HG03571 (cell line): ENCODE data around the gene RGS19.

Experiments
- ATAC-seq: cut with Tn5 transposase; IDR thresholded peaks from one replicate; pipeline ENCODE4 v1.9.1; 2021; ENCODE audit not compliant: unreplicated experiment

Gene RGS19

DNA sequence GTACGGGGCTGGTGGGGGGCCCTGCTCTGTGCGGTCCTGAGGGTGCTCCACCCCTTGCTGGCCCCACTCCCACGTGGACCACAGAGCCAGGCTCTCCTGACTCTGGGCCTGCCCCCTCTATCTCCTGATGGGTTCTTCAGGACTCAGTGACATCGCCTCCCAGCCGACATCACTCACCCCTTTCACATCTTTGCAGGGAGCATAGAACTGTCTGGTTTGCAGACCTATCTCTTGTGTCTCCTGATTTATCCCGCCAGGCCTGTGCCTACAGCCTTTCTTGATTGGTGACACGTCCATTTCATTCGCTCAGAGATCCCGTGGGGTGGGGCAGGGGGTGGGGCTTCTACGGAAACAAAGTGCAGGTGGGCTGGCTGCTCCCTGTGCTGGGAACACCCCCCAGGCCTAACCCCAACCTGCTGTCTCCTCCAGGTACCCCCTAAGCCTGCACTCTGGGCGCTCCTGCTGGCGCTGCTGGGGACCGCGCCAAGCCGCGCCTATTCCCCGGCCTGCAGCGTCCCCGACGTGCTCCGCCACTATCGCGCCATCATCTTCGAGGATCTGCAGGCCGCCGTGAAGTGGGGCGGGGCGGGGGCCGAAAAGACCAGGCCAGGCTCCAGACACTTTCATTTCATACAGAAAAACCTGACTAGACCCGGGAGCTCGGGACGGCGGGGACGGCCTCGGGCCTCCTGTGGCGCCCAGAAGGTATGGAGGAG lies 41.7 kb downstream of the RGS19 start:
- no peak for ATAC-seq

DNA sequence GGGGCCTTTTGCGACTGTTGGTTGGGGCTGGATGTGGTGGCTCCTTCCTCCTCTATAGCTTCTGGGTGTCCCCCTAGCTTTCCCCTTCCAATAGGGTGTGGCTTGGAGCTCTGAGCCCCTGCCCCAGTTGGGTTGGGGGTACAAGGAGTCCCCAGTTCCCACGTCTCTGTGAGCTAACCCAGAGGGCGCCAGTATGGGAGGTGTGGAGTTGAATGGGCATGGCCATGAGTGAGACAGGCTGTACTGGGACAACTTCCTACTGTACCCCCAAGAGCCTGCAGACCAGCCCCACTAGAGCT lies 42.2 kb downstream of the RGS19 start:
- no peak for ATAC-seq

GRCh38 chr20:64036346-64037198 lies 42.7 kb downstream of the RGS19 start:
- no peak for ATAC-seq

DNA sequence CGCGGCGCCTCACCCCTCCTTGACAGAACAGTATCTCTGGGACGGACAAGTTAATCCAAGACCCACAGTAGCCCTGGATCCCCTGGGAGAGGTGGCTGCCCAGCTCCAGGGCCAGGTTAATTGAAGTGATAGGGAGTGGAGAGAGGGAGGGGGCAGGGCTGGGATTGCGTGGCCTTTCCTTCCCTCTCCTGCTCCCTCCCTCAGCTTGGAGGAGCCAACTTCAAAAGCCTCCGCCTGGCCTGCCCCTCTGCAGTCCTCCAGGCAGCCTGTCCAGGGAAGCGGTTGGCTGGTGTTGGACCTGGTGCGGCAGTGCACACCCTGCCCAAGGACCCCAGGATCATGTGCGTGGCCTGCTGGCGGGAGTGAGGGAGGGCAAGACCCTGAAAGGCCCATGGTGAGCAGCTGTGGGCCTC lies 43.4 kb downstream of the RGS19 start, which contains the start of gene C20orf204:
C20orf204 (plus strand) TSS at position 250 of the 413 bp plus-strand sequence; CDS start at position 392, 142 bp downstream.
- no peak for ATAC-seq

GRCh38 chr20:64035066-64035932 lies 44.0 kb downstream of the RGS19 start:
- ATAC-seq, result no peak

GRCh38 chr20:64033981-64034493 lies 45.3 kb downstream of the RGS19 start:
- no peak for ATAC-seq

GRCh38 chr20:64032706-64033624 lies 46.4 kb downstream of the RGS19 start:
- ATAC-seq, result no peak

- no peak for ATAC-seq
Observed at GRCh38 chr20:64031822-64032314, 47.5 kb downstream of the RGS19 start.

GRCh38 chr20:64030371-64031134 lies 48.8 kb downstream of the RGS19 start:
- no peak for ATAC-seq

GRCh38 chr20:64029293-64030117 lies 49.8 kb downstream of the RGS19 start:
- ATAC-seq, result no peak

DNA sequence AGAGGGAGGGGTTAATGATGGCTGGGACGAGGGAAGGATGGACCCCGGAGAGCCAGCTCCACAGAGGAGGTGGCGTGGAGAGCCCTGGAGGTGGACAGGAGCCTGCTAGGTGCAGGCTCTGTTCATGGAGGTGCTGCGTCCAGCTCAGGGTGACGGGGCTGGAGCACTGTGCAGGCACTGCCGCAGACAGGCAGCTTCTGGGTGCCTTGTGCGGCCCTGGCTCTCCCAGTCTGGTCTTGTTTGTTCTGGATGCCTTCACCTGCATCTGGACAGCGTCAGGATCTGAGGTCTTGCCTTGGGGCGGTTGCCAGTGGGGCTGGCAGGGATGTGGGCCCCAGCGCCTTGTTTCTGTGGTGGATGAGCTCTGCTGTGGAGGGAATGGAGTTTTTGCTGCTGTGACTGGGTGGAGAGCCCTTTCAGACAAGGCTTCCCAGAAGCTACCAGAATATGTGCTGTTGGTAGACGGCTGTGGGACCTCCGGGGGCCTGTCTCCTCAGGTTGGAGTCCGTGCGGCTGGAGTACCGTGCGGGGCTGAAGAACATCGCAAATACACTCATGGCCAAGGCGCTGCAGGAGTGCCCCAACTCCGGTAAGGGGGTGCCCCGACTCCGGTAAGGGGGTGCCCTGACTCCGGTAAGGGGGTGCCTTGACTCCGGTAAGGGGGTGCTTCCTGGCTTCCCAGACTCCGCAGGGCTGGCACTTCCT lies 51.2 kb downstream of the RGS19 start:
- ATAC-seq, result no peak

DNA sequence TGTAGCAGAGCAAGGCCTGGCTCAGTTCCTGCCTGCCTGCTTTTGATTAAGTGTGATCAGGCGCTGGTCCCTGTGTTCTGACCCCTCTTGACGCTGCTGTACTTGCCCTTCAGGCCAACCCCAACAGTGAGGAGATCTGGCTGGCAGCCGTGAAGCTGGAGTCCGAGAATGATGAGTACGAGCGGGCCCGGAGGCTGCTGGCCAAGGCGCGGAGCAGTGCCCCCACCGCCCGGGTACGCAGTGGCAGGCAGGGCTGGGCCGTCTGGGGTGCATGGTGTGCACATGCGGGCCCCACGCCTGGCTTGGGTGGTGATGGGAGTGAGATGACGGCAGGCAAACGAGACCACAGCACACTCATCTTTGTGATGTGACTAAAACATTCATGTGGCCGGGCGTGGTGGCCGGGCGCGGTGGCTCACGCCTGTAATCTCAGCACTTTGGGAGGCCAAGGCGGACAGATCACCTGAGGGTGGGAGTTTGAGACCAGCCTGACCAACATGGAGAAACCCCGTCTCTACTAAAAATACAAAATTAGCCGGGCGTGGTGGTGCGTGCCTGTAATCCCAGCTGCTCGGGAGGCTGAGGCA lies 53.4 kb downstream of the RGS19 start:
- ATAC-seq, result no peak

DNA sequence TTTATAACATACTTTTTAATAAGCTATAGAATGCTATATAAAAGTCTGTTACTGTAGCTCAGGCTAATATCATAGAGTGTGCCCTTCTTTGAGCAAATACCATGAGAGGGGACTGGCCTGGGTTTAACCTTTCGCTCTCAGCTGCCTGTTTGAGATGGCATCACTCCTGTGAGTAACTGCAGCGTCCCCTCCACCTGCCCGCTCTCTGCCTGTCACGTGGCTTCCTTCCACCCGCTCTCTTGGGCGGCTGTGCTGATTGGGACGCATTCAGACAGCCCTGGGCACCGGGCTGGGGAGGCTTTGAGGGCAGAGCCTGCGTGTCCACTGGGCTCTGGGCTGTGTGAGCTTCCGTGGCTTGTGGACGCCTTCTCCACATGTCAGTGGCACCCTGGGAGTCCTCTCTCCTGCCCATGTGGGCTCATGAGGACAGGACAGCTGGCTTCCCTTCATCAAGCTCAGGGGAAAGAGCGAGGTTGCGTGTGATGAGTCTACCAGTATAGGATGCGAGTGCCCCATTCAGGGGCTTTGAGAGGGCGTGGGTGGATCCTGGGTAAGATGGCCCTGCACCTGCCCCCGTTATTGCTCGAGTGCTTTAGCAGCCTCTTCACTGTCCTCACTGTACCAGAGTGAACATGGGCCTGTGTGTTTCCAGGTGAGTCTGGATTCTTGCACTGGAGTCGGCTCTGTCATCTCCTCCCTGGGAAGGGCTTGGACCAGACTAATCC lies 54.1 kb downstream of the RGS19 start:
- ATAC-seq, result no peak

GRCh38 chr20:64024141-64024990 lies 55.0 kb downstream of the RGS19 start:
- no peak for ATAC-seq

- no peak for ATAC-seq
Observed at GRCh38 chr20:64023361-64024140, 55.8 kb downstream of the RGS19 start.
